H9 (cell line): ENCODE results near the gene SDK1. TPM values are rescaled to one million over a fixed set of nuclear protein-coding genes. Genes with fewer than 3 reads are reported as not detected.

Experiments
- DNase-seq: peaks from one replicate; pipeline ENCODE4 v3.0.0-alpha.2; 2017
- H2AFZ ChIP-seq: one replicate; pipeline ENCODE4 v1.6.1; 2013; ENCODE audit warnings: mild to moderate bottlenecking, low read length, control low read depth, moderate library complexity
- H2AK5ac ChIP-seq: 2 replicates; pipeline ENCODE4 v1.6.1; 2013; ENCODE audit warnings: low read length, control low read depth, mixed read lengths; ENCODE audit not compliant: insufficient read length
- H2BK120ac ChIP-seq: one replicate; pipeline ENCODE4 v1.6.1; 2013; ENCODE audit warnings: low read depth, mild to moderate bottlenecking, low read length, control low read depth, inconsistent platforms; ENCODE audit not compliant: poor library complexity, severe bottlenecking
- H2BK12ac ChIP-seq: 2 replicates; pipeline ENCODE4 v1.6.1; 2013; ENCODE audit warnings: low read length, control low read depth, mixed read lengths, low read depth; ENCODE audit not compliant: insufficient read length
- H2BK15ac ChIP-seq: 2 replicates; pipeline ENCODE4 v1.6.1; 2013; ENCODE audit warnings: low read depth, low read length, control low read depth
- H2BK20ac ChIP-seq: one replicate; pipeline ENCODE4 v1.6.1; 2013; ENCODE audit warnings: low read depth, mild to moderate bottlenecking, low read length, control low read depth, inconsistent platforms; ENCODE audit not compliant: poor library complexity, severe bottlenecking
- H2BK5ac ChIP-seq: 2 replicates; pipeline ENCODE4 v1.6.1; 2013; ENCODE audit warnings: low read length, control low read depth, mixed read lengths; ENCODE audit not compliant: insufficient read length
- H3K14ac ChIP-seq: 2 replicates; pipeline ENCODE4 v1.6.1; 2013; ENCODE audit warnings: low read length, control low read depth; ENCODE audit not compliant: insufficient read depth
- H3K18ac ChIP-seq: 2 replicates; pipeline ENCODE4 v1.6.1; 2013; ENCODE audit warnings: low read depth, mild to moderate bottlenecking, mixed read lengths, low read length, control low read depth; ENCODE audit not compliant: insufficient read length
- H3K23ac ChIP-seq: 2 replicates; pipeline ENCODE4 v1.6.1; 2013; ENCODE audit warnings: low read length, control low read depth, mixed read lengths, low read depth; ENCODE audit not compliant: insufficient read length
- H3K23me2 ChIP-seq: 2 replicates; pipeline ENCODE4 v1.6.1; 2013; ENCODE audit warnings: low read depth, mild to moderate bottlenecking, mixed read lengths, low read length, control low read depth; ENCODE audit not compliant: insufficient read length, poor library complexity, severe bottlenecking
- H3K27ac ChIP-seq: 2 replicates; pipeline ENCODE4 v1.5.1; 2013; ENCODE audit warnings: low read length, control low read depth, mixed read lengths, low read depth; ENCODE audit not compliant: insufficient read length
- H3K27me3 ChIP-seq: 2 replicates; pipeline ENCODE4 v1.6.1; 2013; ENCODE audit warnings: low read length, control low read depth, inconsistent platforms; ENCODE audit not compliant: insufficient read depth
- H3K4ac ChIP-seq: 2 replicates; pipeline ENCODE4 v1.6.1; 2013; ENCODE audit warnings: low read depth, mild to moderate bottlenecking, control low read depth, inconsistent platforms, low read length, moderate library complexity
- H3K4me1 ChIP-seq: 2 replicates; pipeline ENCODE4 v1.6.1; 2013; ENCODE audit warnings: low read length, control low read depth, inconsistent platforms; ENCODE audit not compliant: insufficient read depth
- H3K4me2 ChIP-seq: 2 replicates; pipeline ENCODE4 v1.6.1; 2013; ENCODE audit warnings: low read length, control low read depth, mixed read lengths; ENCODE audit not compliant: insufficient read length, insufficient read depth
- H3K56ac ChIP-seq: 2 replicates; pipeline ENCODE4 v1.6.1; 2013; ENCODE audit warnings: low read depth, mild to moderate bottlenecking, mixed read lengths, low read length, control low read depth; ENCODE audit not compliant: insufficient read length
- H3K79me1 ChIP-seq: 2 replicates; pipeline ENCODE4 v1.6.1; 2013; ENCODE audit warnings: low read depth, mild to moderate bottlenecking, moderate library complexity, low read length, control low read depth, inconsistent platforms; ENCODE audit not compliant: insufficient read depth, poor library complexity, severe bottlenecking
- H3K79me2 ChIP-seq: 2 replicates; pipeline ENCODE4 v1.6.1; 2013; ENCODE audit warnings: low read length, control low read depth, inconsistent platforms; ENCODE audit not compliant: insufficient read depth
- H3K9ac ChIP-seq: 2 replicates; pipeline ENCODE4 v1.6.1; 2013; ENCODE audit warnings: low read length, control low read depth, mixed read lengths; ENCODE audit not compliant: insufficient read length; ENCODE audit errors: extremely low read depth
- H3K9me3 ChIP-seq: one replicate; pipeline ENCODE4 v1.6.1; 2013; ENCODE audit warnings: low read depth, low read length, inconsistent platforms; ENCODE audit not compliant: control insufficient read depth
- H3T11ph ChIP-seq: one replicate; pipeline ENCODE4 v1.6.1; 2013; ENCODE audit warnings: mild to moderate bottlenecking, low read length, control low read depth, inconsistent platforms
- H4K20me1 ChIP-seq: one replicate; pipeline ENCODE4 v1.6.1; 2013; ENCODE audit not compliant: control insufficient read depth, insufficient read length, insufficient read depth
- H4K5ac ChIP-seq: 2 replicates; pipeline ENCODE4 v1.6.1; 2013; ENCODE audit warnings: low read depth, mild to moderate bottlenecking, mixed read lengths, low read length, control low read depth; ENCODE audit not compliant: insufficient read length
- H4K8ac ChIP-seq: replicated peaks from 2 replicates; pipeline ENCODE4 v1.6.1; 2013; ENCODE audit warnings: low read length, control low read depth, mixed read lengths, low read depth; ENCODE audit not compliant: insufficient read length
- H4K91ac ChIP-seq: 2 replicates; pipeline ENCODE4 v1.6.1; 2013; ENCODE audit warnings: low read depth, mild to moderate bottlenecking, moderate library complexity, mixed read lengths, low read length, control low read depth; ENCODE audit not compliant: insufficient read length
- H3K27ac Mint-ChIP-seq, 3 experiments: 2 replicates in 2 of 3; 3 replicates in 1 of 3; pipeline ENCODE4 v1.8.0; 2020 to 2021; ENCODE audit warnings: mixed read lengths in 3 of 3, mild to moderate bottlenecking in 1 of 3, moderate library complexity in 1 of 3
- H3K27me3 Mint-ChIP-seq: 2 replicates; pipeline ENCODE4 v1.8.0; 2021; ENCODE audit warnings: low read depth, mild to moderate bottlenecking, moderate library complexity, mixed read lengths
- H3K36me3 Mint-ChIP-seq, 3 experiments: 2 replicates in 2 of 3; 3 replicates in 1 of 3; pipeline ENCODE4 v1.8.0; 2020 to 2021; ENCODE audit warnings: low read depth in 3 of 3, mixed read lengths in 3 of 3; ENCODE audit not compliant: insufficient read depth in 1 of 3
- H3K4me1 Mint-ChIP-seq, 2 experiments: 2 replicates each; pipeline ENCODE4 v1.8.0; 2020; ENCODE audit warnings: mixed read lengths in 2 of 2
- H3K4me3 Mint-ChIP-seq, 2 experiments: 2 replicates in 1 of 2; 3 replicates in 1 of 2; pipeline ENCODE4 v1.8.0; 2020 to 2021; ENCODE audit warnings: mild to moderate bottlenecking in 2 of 2, mixed read lengths in 2 of 2, moderate library complexity in 1 of 2
- H3K9me3 Mint-ChIP-seq, 2 experiments: 2 replicates in 1 of 2; 3 replicates in 1 of 2; pipeline ENCODE4 v1.8.0; 2020; ENCODE audit warnings: mild to moderate bottlenecking in 2 of 2, mixed read lengths in 2 of 2, moderate library complexity in 1 of 2
- WGBS: extraction: QIAGEN DNeasy Blood & Tissue Kit; methylation state at CpG from one replicate; pipeline ENCODE4 v1.1.7; 2013; ENCODE audit warnings: missing lambda C conversion rate, low lambda C conversion rate, mixed read lengths; ENCODE audit not compliant: insufficient read length; ENCODE audit errors: extremely low coverage; 5-methylcytosine and 5-hydroxymethylcytosine counted together
- total RNA-seq: library from RNA; stranded (reverse); gene quantifications from 2 replicates; pipeline ENCODE4 v1.2.1, GENCODE V29; 2021
- TF ChIP-seq, protein P1 (sequence below): fragments of 200-600 bp; sonication (generic); conservative IDR thresholded peaks from 3 replicates; pipeline ENCODE4 v1.8.0; 2021; ENCODE audit warnings: antibody characterized with exemption, mild to moderate bottlenecking

Gene SDK1
- total RNA-seq, 1 experiment from 2014 or later = 8.7 TPM

DNA sequence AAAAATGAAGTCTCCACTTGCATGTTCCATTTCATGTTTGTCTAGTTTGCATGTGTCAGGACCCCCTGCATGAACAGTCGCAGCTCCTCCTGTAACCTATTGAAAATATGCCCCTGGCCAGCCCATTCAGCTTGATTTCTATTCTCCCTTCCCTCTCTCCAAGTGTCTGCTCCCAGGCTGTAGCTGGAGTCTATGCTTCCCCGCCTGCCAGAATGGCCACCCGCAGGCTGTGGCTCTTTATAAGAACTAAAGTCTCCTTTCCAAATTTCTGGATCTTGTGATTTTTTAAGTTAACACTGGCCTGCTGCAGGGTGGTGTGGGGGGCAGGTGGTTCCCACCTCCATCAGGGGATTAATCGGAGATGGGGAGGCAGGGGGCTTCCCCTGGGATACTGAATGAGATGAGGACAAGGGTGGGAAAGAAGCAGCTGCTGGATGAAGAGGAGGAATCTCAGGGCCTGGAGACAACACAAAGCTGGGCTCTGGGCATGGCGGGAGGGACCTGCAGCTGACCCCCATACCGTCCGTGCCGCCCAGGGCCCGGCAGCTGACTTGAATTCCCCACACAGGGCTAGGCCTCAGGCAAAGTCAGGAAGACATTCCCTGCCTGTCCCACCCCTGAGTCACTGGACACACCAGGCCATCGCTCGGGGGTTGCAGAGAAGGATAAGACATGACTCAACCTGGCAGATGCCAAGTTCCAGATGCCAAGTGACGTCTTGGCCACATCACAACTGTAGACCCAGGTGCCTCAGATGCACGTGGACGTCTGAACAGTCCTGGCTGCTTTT lies 981.6 kb downstream of the SDK1 start:
- H3K36me3 Mint-ChIP-seq = no peaks in the 10 kb centered on the region
- Histone ChIP-seq H3K9me3 (no peaks in the 10 kb centered on the region), H3K9ac (no peak overlapping the region), H3K27me3 (no peaks in the 10 kb centered on the region), H2BK15ac (no peak overlapping the region), H3K79me2 (no peaks in the 10 kb centered on the region), H2BK120ac (no peak overlapping the region), H3K23ac (no peak overlapping the region), H3K14ac (no peak overlapping the region), H2AFZ (no peak overlapping the region), H4K8ac (no peak overlapping the region), H2BK20ac (no peak overlapping the region), H2AK5ac (no peak overlapping the region), H2BK5ac (no peak overlapping the region), H3K4ac (no peak overlapping the region), H3K79me1 (no peaks in the 10 kb centered on the region), H3K4me2 (no peak overlapping the region), H2BK12ac (no peak overlapping the region), H3K27ac (no peak overlapping the region), H4K91ac (no peak overlapping the region), H4K5ac (no peak overlapping the region), H4K20me1 (no peaks in the 10 kb centered on the region), H3T11ph (no peak overlapping the region), H3K18ac (no peak overlapping the region), H3K4me1 (0 out of 2 replicates have a peak, but pooled peaks cover 2% of the 10 kb centered on the region), H3K23me2 (no peaks in the 10 kb centered on the region), H3K56ac (no peak overlapping the region)
- no peak overlapping the region for H3K4me3 Mint-ChIP-seq
- TF ChIP-seq, protein P1, sequence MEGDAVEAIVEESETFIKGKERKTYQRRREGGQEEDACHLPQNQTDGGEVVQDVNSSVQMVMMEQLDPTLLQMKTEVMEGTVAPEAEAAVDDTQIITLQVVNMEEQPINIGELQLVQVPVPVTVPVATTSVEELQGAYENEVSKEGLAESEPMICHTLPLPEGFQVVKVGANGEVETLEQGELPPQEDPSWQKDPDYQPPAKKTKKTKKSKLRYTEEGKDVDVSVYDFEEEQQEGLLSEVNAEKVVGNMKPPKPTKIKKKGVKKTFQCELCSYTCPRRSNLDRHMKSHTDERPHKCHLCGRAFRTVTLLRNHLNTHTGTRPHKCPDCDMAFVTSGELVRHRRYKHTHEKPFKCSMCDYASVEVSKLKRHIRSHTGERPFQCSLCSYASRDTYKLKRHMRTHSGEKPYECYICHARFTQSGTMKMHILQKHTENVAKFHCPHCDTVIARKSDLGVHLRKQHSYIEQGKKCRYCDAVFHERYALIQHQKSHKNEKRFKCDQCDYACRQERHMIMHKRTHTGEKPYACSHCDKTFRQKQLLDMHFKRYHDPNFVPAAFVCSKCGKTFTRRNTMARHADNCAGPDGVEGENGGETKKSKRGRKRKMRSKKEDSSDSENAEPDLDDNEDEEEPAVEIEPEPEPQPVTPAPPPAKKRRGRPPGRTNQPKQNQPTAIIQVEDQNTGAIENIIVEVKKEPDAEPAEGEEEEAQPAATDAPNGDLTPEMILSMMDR = no peak
- no peak overlapping the region for H3K27ac Mint-ChIP-seq
- no peaks in the 10 kb centered on the region for H3K27me3 Mint-ChIP-seq
- DNase-seq = no peak
- peaks cover 0 to 28% of the 10 kb centered on the region in 2 experiments; a peak in 2 of 5 replicates for H3K9me3 Mint-ChIP-seq
- 0 out of 4 replicates have a peak, but pooled peaks cover 0 to 3% of the 10 kb centered on the region in 2 experiments for H3K4me1 Mint-ChIP-seq
- no CpG with 5 or more reads among the region's 14 CpGs for WGBS
